Measurements from ENCODE around the gene IL16.

DNA sequence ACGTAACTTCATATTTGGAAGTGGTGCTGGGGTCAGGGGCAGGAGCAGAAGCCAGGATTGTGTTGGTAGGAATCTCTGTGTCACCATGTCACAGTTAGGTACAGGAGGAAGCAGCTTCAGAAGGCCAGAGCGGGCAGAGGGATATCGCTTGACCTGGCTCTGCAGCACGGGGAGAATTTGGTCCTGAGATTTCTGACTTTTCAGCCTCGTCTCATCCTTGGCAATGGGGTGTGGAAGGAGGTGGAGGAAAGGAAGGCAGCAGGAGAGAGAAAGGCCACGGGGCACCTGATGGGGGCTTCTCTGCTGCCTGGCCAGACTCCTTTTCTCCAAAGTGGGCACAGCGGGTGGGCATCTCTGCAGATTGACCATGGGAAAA, 564 bp downstream of the IL16 start:
- no peak for TF ChIP-seq ZFX (IDR thresholded peaks at IDR 0.05; ENCODE audit: borderline replicate concordance)
- TF ChIP-seq, protein P1, sequence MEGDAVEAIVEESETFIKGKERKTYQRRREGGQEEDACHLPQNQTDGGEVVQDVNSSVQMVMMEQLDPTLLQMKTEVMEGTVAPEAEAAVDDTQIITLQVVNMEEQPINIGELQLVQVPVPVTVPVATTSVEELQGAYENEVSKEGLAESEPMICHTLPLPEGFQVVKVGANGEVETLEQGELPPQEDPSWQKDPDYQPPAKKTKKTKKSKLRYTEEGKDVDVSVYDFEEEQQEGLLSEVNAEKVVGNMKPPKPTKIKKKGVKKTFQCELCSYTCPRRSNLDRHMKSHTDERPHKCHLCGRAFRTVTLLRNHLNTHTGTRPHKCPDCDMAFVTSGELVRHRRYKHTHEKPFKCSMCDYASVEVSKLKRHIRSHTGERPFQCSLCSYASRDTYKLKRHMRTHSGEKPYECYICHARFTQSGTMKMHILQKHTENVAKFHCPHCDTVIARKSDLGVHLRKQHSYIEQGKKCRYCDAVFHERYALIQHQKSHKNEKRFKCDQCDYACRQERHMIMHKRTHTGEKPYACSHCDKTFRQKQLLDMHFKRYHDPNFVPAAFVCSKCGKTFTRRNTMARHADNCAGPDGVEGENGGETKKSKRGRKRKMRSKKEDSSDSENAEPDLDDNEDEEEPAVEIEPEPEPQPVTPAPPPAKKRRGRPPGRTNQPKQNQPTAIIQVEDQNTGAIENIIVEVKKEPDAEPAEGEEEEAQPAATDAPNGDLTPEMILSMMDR (IDR thresholded peaks at IDR 0.05) = no peak

All from 22Rv1 (cell line).